Neural cell (in vitro differentiated cells): ENCODE measurements around the gene SLC25A17.

ENCODE experiments used
- CTCF ChIP-seq: fragments of 450-650 bp; IDR thresholded peaks from 2 replicates; pipeline ENCODE4 v1.5.1; 2014; ENCODE audit warnings: antibody characterized with exemption, mild to moderate bottlenecking, moderate library complexity; ENCODE audit not compliant: poor library complexity, severe bottlenecking
- EZH2 ChIP-seq: fragments of 200-600, 300-800 bp; shearing (Covaris generic), sonication (generic); IDR thresholded peaks from 2 replicates; pipeline ENCODE4 v1.6.1; 2014; ENCODE audit warnings: antibody characterized with exemption, low read length, borderline replicate concordance, mild to moderate bottlenecking; ENCODE audit not compliant: insufficient read depth, poor library complexity, severe bottlenecking
- REST ChIP-seq: IDR thresholded peaks from 2 replicates; pipeline ENCODE4 v1.6.1; 2012; ENCODE audit warnings: borderline replicate concordance
- SMC3 ChIP-seq: fragments of 450-650 bp; conservative IDR thresholded peaks from 2 replicates; pipeline ENCODE4 v1.6.1; 2014; ENCODE audit warnings: antibody characterized with exemption, mild to moderate bottlenecking, moderate library complexity; ENCODE audit not compliant: poor library complexity
- TAF1 ChIP-seq: IDR thresholded peaks from 2 replicates; pipeline ENCODE4 v1.6.1; 2012; ENCODE audit warnings: low read depth

- TF ChIP-seq CTCF (no peak), TAF1 (no peak), SMC3 (no peak), EZH2 (no peak), REST (no peak)
Observed at GRCh38 chr22:40867109-40867508, 48.0 kb upstream of the SLC25A17 start.
